Panc1 (cell line): Measurements from ENCODE around the gene SLC13A5. TPM values are rescaled to one million over a fixed set of nuclear protein-coding genes. Genes with fewer than 3 reads are reported as not detected.

Source experiments
- ATAC-seq: fragments of 200-7000 bp; cut with Tn5 transposase; 2 replicates; pipeline ENCODE4 v1.9.1; 2020; ENCODE audit warnings: mild to moderate bottlenecking, moderate library complexity
- BruUV-seq: library from RNA; stranded (reverse); fragments of 400-500 nt; replicated peaks from 2 replicates; lab custom pipeline; 2021; lab: Mats Ljungman, UMichigan
- CTCF ChIA-PET: fragments of 300-600 bp; sonication (Branson Sonifier 250); formaldehyde crosslinking; loops from one replicate; lab custom pipeline; 2022; ENCODE audit warnings: antibody characterized with exemption; lab: Charles Lee
- POLR2A ChIA-PET: fragments of 300-600 bp; sonication (Branson Sonifier 250); formaldehyde crosslinking; loops from one replicate; lab custom pipeline; 2022; ENCODE audit warnings: antibody characterized with exemption; lab: Charles Lee
- DNase-seq: peaks from one replicate; pipeline ENCODE4 v3.0.0-alpha.2; 2010; ENCODE audit warnings: low read depth, low spot score
- H3K27ac ChIP-seq: 2 replicates; pipeline ENCODE4 v1.5.1; 2011; ENCODE audit warnings: mild to moderate bottlenecking, low read length, inconsistent platforms
- H3K27me3 ChIP-seq: fragments of 200-500 bp; sonication (Bioruptor generic); 2 replicates; pipeline ENCODE4 v1.6.0; 2014; ENCODE audit warnings: low read length, inconsistent platforms; ENCODE audit not compliant: control insufficient read depth, insufficient read depth
- H3K36me3 ChIP-seq: fragments of 200-500 bp; sonication (Bioruptor generic); 2 replicates; pipeline ENCODE4 v1.5.1; 2014; ENCODE audit warnings: inconsistent platforms, mild to moderate bottlenecking, low read length, moderate library complexity; ENCODE audit not compliant: control insufficient read depth, insufficient read depth
- H3K4me1 ChIP-seq: 2 replicates; pipeline ENCODE4 v1.5.1; 2011; ENCODE audit warnings: inconsistent platforms, mild to moderate bottlenecking, low read length, moderate library complexity; ENCODE audit not compliant: control insufficient read depth, insufficient read depth
- H3K4me3 ChIP-seq, 2 experiments: 2 replicates each; pipeline ENCODE4 v1.5.1; 2011 to 2012; ENCODE audit warnings: low read depth in 2 of 2, low read length in 2 of 2, mild to moderate bottlenecking in 2 of 2, inconsistent platforms in 1 of 2, moderate library complexity in 1 of 2
- H3K9me3 ChIP-seq: fragments of 200-500 bp; sonication (Bioruptor generic); 2 replicates; pipeline ENCODE4 v1.5.1; 2014; ENCODE audit warnings: low read depth, mild to moderate bottlenecking, inconsistent platforms, low read length, moderate library complexity; ENCODE audit not compliant: control insufficient read depth, insufficient read depth
- POLR2AphosphoS5 ChIP-seq: IDR thresholded peaks from 2 replicates; pipeline ENCODE4 v1.6.1; 2012; ENCODE audit warnings: mild to moderate bottlenecking, low read depth, low read length, moderate library complexity
- SIN3A ChIP-seq: IDR thresholded peaks from 2 replicates; pipeline ENCODE4 v1.6.1; 2012; ENCODE audit warnings: low read depth, mild to moderate bottlenecking, low read length, moderate library complexity, borderline replicate concordance; ENCODE audit not compliant: insufficient read depth
- TCF7L2 ChIP-seq: IDR thresholded peaks from 2 replicates; pipeline ENCODE4 v1.6.1; 2011; ENCODE audit warnings: mild to moderate bottlenecking, low read depth, low read length, inconsistent platforms
- in situ Hi-C: cut with HindIII; loops from 2 replicates; pipeline ENCODE4 v1.10.0; 2016; ENCODE audit warnings: low sequenced_read_pairs, low pct_unique_long_range_greater_than_20kb
- intact Hi-C: fragments of 100-400 bp; cut with micrococcal nuclease; formaldehyde crosslinking; loops from one replicate; pipeline ENCODE4 v1.10.0; 2022; ENCODE audit not compliant: unreplicated experiment
- total RNA-seq: library from RNA; stranded (reverse); gene quantifications from one replicate; pipeline ENCODE4 v1.2.1, GENCODE V29; 2021; ENCODE audit not compliant: unreplicated experiment
- TF ChIP-seq, protein P1 (sequence below), 2 experiments: IDR thresholded peaks; 2 replicates each; pipeline ENCODE4 v1.6.1; 2011 to 2012; ENCODE audit warnings: low read depth in 2 of 2, control low read depth in 1 of 2, low read length in 1 of 2, mild to moderate bottlenecking in 1 of 2, moderate library complexity in 1 of 2; ENCODE audit not compliant: insufficient read depth in 1 of 2
- TF ChIP-seq, protein P2 (sequence below): fragments of 450-650 bp; IDR thresholded peaks from 2 replicates; pipeline ENCODE4 v1.5.1; 2017; ENCODE audit warnings: mild to moderate bottlenecking

SLC13A5 gene
- total RNA-seq, 1 experiment from 2014 or later = 0.26 TPM

DNA sequence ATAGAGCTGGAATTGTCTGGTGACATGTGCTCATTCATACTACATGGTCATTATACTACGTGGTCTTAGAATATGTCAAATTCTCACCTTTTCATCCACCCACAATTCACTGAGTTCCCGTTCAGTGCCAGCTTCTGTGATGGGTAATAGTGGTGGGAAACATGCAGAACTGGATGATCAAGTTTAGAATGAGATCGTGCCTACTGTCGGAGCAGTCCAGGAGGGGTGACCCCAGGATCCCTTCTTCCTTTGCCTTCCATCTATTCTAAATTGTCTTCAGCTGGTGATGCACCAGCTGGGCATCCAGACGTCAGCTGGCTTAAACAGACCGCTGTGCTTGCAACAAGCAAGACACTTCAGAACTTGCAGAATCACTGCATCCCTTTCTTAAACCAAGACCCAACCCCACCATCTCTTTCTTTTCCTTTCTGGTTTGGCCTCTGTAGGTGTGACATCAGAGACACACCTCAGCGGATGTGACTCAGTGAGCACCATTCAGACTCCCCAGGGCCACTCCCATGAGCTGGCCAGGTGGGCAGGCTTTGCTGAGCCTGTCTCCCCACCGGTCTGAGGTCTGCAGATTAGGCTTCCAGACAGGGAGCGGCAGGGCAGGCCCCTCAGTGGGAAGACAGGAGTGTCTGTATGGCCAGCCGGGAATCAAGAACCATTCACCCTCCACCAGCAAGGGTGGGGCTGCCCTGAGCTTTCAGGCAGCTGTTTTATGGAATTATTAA, 43.5 kb downstream of the SLC13A5 start:
- ChIA-PET CTCF (no interaction called here), POLR2A (no interaction called here)
- no peak overlapping the region for H3K4me3 ChIP-seq
- no peaks in the 10 kb centered on the region for H3K36me3 ChIP-seq
- no TSS peak for BruUV-seq
- DNase-seq (no peak), ATAC-seq (no peak)
- H3K27me3 ChIP-seq = no peaks in the 10 kb centered on the region
- intact Hi-C loops = no loop called here
- in situ Hi-C loops = no loop called here
- no peaks in the 10 kb centered on the region for H3K9me3 ChIP-seq
- TF ChIP-seq POLR2AphosphoS5 (no peak), SIN3A (no peak), TCF7L2 (no peak)
- TF ChIP-seq, protein P1, sequence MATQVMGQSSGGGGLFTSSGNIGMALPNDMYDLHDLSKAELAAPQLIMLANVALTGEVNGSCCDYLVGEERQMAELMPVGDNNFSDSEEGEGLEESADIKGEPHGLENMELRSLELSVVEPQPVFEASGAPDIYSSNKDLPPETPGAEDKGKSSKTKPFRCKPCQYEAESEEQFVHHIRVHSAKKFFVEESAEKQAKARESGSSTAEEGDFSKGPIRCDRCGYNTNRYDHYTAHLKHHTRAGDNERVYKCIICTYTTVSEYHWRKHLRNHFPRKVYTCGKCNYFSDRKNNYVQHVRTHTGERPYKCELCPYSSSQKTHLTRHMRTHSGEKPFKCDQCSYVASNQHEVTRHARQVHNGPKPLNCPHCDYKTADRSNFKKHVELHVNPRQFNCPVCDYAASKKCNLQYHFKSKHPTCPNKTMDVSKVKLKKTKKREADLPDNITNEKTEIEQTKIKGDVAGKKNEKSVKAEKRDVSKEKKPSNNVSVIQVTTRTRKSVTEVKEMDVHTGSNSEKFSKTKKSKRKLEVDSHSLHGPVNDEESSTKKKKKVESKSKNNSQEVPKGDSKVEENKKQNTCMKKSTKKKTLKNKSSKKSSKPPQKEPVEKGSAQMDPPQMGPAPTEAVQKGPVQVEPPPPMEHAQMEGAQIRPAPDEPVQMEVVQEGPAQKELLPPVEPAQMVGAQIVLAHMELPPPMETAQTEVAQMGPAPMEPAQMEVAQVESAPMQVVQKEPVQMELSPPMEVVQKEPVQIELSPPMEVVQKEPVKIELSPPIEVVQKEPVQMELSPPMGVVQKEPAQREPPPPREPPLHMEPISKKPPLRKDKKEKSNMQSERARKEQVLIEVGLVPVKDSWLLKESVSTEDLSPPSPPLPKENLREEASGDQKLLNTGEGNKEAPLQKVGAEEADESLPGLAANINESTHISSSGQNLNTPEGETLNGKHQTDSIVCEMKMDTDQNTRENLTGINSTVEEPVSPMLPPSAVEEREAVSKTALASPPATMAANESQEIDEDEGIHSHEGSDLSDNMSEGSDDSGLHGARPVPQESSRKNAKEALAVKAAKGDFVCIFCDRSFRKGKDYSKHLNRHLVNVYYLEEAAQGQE (IDR thresholded peaks at IDR 0.05; ENCODE audit: insufficient read depth in 1 of 2, low read depth in 2 of 2, low read length in 1 of 2) = no peak
- TF ChIP-seq, protein P2, sequence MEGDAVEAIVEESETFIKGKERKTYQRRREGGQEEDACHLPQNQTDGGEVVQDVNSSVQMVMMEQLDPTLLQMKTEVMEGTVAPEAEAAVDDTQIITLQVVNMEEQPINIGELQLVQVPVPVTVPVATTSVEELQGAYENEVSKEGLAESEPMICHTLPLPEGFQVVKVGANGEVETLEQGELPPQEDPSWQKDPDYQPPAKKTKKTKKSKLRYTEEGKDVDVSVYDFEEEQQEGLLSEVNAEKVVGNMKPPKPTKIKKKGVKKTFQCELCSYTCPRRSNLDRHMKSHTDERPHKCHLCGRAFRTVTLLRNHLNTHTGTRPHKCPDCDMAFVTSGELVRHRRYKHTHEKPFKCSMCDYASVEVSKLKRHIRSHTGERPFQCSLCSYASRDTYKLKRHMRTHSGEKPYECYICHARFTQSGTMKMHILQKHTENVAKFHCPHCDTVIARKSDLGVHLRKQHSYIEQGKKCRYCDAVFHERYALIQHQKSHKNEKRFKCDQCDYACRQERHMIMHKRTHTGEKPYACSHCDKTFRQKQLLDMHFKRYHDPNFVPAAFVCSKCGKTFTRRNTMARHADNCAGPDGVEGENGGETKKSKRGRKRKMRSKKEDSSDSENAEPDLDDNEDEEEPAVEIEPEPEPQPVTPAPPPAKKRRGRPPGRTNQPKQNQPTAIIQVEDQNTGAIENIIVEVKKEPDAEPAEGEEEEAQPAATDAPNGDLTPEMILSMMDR = no peak
- no peaks in the 10 kb centered on the region for H3K4me1 ChIP-seq
- no peak overlapping the region for H3K27ac ChIP-seq

DNA sequence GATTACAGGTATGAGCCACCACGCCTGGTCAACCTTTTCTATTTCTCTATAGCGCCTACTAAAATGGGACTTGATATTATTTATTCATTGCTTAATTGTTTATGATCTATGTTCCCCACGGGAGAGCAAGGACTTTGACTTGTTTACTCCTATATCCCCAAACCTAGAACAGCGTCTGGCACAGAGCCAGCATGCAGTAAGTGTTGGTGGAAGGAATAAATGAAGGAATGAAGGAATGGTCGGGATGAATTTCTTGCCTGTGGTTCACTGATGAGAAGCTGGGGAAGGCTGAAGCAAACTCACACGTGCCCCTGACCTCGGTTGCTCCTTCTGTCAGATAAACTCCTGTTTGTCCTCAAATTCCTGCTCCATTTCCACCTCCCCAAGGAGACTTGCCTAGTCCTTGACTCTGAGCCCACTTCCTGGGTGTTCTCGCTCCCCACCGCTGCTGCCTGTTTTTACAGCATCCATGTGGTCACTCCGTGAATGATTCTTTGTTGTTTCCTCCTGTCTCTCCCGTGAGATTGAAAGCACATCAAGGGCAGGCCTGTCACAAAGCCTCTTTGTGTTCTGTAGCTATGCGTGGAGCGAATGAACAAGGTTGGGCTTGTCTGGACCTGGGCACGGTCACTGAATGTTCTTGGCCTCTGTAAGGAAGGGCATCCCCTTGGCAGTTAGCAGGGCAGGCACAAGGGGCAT, 44.3 kb downstream of the SLC13A5 start:
- in situ Hi-C loops (no loop called here), intact Hi-C loops (no loop called here)
- POLR2A ChIA-PET = no interaction called here
- Histone ChIP-seq H3K27me3 (no peaks in the 10 kb centered on the region), H3K9me3 (no peaks in the 10 kb centered on the region), H3K36me3 (no peaks in the 10 kb centered on the region), H3K4me3 (no peak overlapping the region), H3K27ac (no peak overlapping the region), H3K4me1 (no peaks in the 10 kb centered on the region)
- TF ChIP-seq SIN3A = no peak
- no peak for TF ChIP-seq POLR2AphosphoS5
- TF ChIP-seq, protein P1 (IDR thresholded peaks at IDR 0.05; ENCODE audit: insufficient read depth in 1 of 2, low read depth in 2 of 2, low read length in 1 of 2) = no peak
- TF ChIP-seq TCF7L2 = no peak
- TF ChIP-seq, protein P2 = no peak
- CTCF ChIA-PET = no interaction called here
- ATAC-seq (no peak), DNase-seq (no peak)
- BruUV-seq = no TSS peak
